HCT116 (cell line): ENCODE measurements around the gene MPV17L. TPM values are rescaled to one million over a fixed set of nuclear protein-coding genes. Genes with fewer than 3 reads are reported as not detected.

Source experiments
- ATAC-seq: fragments of 200-7000 bp; cut with Tn5 transposase; 2 replicates; pipeline ENCODE4 v1.9.1; 2020; ENCODE audit warnings: mild to moderate bottlenecking, moderate library complexity
- BruUV-seq: library from RNA; stranded (reverse); fragments of 400-500 nt; replicated peaks from 2 replicates; lab custom pipeline; 2021; lab: Mats Ljungman, UMichigan
- CTCF ChIA-PET: fragments of 300-600 bp; sonication (Branson Sonifier 250); formaldehyde crosslinking; loops from one replicate; lab custom pipeline; 2021; ENCODE audit warnings: antibody characterized with exemption; lab: Charles Lee
- POLR2A ChIA-PET: fragments of 300-600, 350-600 bp; sonication (Branson Sonifier 250); formaldehyde crosslinking; loops from one replicate; lab custom pipeline; 2021; ENCODE audit warnings: antibody characterized with exemption; lab: Charles Lee
- RAD21 ChIA-PET, 2 experiments: fragments of 300-600 bp; sonication (Branson Sonifier 250); formaldehyde crosslinking; loops; one replicate each; lab custom pipeline; 2023; ENCODE audit warnings: low total read pairs in 2 of 2; ENCODE audit not compliant: uncharacterized antibody in 2 of 2, unreplicated experiment in 2 of 2, low non-redundant PET in 1 of 2; lab: Charles Lee
- DNase-seq: peaks from one replicate; pipeline ENCODE4 v3.0.0-alpha.2; 2010; ENCODE audit warnings: low read depth, low spot score
- H2AFZ ChIP-seq: fragments of 200-600 bp; shearing (Covaris generic), sonication (generic); 2 replicates; pipeline ENCODE4 v1.6.1; 2017; ENCODE audit warnings: low read depth, mixed run types, mixed read lengths, antibody characterized with exemption, low read length; ENCODE audit not compliant: poor library complexity, severe bottlenecking
- H3K27ac ChIP-seq: 2 replicates; pipeline ENCODE4 v1.5.1; 2012; ENCODE audit warnings: low read depth, low read length
- H3K27me3 ChIP-seq: fragments of 200-600 bp; sonication (generic); 2 replicates; pipeline ENCODE4 v1.6.1; 2016; ENCODE audit warnings: mixed run types, low read length, mixed read lengths; ENCODE audit not compliant: insufficient read depth
- H3K36me3 ChIP-seq, 2 experiments: fragments of 200-500 bp in 1 of 2; fragments of 200-600 bp in 1 of 2; sonication (Bioruptor generic) in 1 of 2; sonication (generic) in 1 of 2; 2 replicates each; pipeline versions ENCODE4 v1.5.1 to v1.6.1; 2014 to 2016; ENCODE audit warnings: low read length in 2 of 2, inconsistent platforms in 1 of 2, mixed read lengths in 1 of 2, mixed run types in 1 of 2; ENCODE audit not compliant: insufficient read depth in 2 of 2, control insufficient read depth in 1 of 2
- H3K4me1 ChIP-seq, 2 experiments: fragments of 200-600 bp in 1 of 2; sonication (generic) in 1 of 2; 2 replicates each; pipeline versions ENCODE4 v1.5.1 to v1.6.1; 2012 to 2017; ENCODE audit warnings: low read length in 2 of 2, inconsistent platforms in 1 of 2, mild to moderate bottlenecking in 1 of 2, mixed read lengths in 1 of 2, mixed run types in 1 of 2, moderate library complexity in 1 of 2; ENCODE audit not compliant: insufficient read depth in 2 of 2, control insufficient read depth in 1 of 2
- H3K4me2 ChIP-seq: fragments of 200-600 bp; sonication (generic); 2 replicates; pipeline ENCODE4 v1.6.1; 2017; ENCODE audit warnings: mixed run types, low read length, mixed read lengths
- H3K4me3 ChIP-seq, 2 experiments: fragments of 200-600 bp in 1 of 2; sonication (generic) in 1 of 2; replicated peaks in 1 of 2; 2 replicates each; pipeline ENCODE4 v1.5.1; 2011 to 2016; ENCODE audit warnings: low read length in 2 of 2, control low read depth in 1 of 2, low read depth in 1 of 2, mild to moderate bottlenecking in 1 of 2, mixed read lengths in 1 of 2, mixed run types in 1 of 2
- H3K79me2 ChIP-seq: fragments of 200-600 bp; sonication (generic); 2 replicates; pipeline ENCODE4 v1.6.1; 2017; ENCODE audit warnings: mild to moderate bottlenecking, mixed run types, low read length, moderate library complexity, mixed read lengths; ENCODE audit not compliant: insufficient read depth
- H3K9ac ChIP-seq: fragments of 200-600 bp; sonication (generic); 2 replicates; pipeline ENCODE4 v1.6.1; 2016; ENCODE audit warnings: low read length, mixed read lengths
- H3K9me2 ChIP-seq: fragments of 200-600 bp; sonication (generic), shearing (Covaris generic); 2 replicates; pipeline ENCODE4 v1.6.1; 2017; ENCODE audit warnings: mixed run types, mild to moderate bottlenecking, moderate library complexity; ENCODE audit not compliant: insufficient read depth
- H3K9me3 ChIP-seq, 2 experiments: fragments of 200-500 bp in 1 of 2; fragments of 200-600 bp in 1 of 2; sonication (Bioruptor generic) in 1 of 2; sonication (generic) in 1 of 2; 2 replicates each; pipeline ENCODE4 v1.6.1; 2014 to 2017; ENCODE audit warnings: low read length in 2 of 2, mixed read lengths in 2 of 2, inconsistent platforms in 1 of 2, low read depth in 1 of 2, mild to moderate bottlenecking in 1 of 2, mixed run types in 1 of 2, moderate library complexity in 1 of 2; ENCODE audit not compliant: control insufficient read depth in 1 of 2, insufficient read depth in 1 of 2
- H4K20me1 ChIP-seq: fragments of 200-600 bp; sonication (generic), shearing (Covaris generic); 2 replicates; pipeline ENCODE4 v1.6.1; 2017; ENCODE audit warnings: mixed run types, mild to moderate bottlenecking, moderate library complexity; ENCODE audit not compliant: insufficient read depth
- CBX3 ChIP-seq: IDR thresholded peaks from 2 replicates; pipeline ENCODE4 v1.6.1; 2012; ENCODE audit warnings: low read depth
- CEBPB ChIP-seq: IDR thresholded peaks from 2 replicates; pipeline ENCODE4 v1.6.1; 2012; ENCODE audit warnings: low read depth
- EGR1 ChIP-seq: IDR thresholded peaks from 2 replicates; pipeline ENCODE4 v1.6.1; 2012; ENCODE audit warnings: low read depth
- ELF1 ChIP-seq: IDR thresholded peaks from 2 replicates; pipeline ENCODE4 v1.6.1; 2012; ENCODE audit warnings: low read depth, borderline replicate concordance
- EZH2 ChIP-seq: fragments of 200-600 bp; sonication (generic); IDR thresholded peaks from 2 replicates; pipeline ENCODE4 v1.6.1; 2017; ENCODE audit warnings: antibody characterized with exemption, mixed run types
- EZH2phosphoT487 ChIP-seq: fragments of 200-600 bp; IDR thresholded peaks from 2 replicates; pipeline ENCODE4 v1.6.1; 2018; ENCODE audit warnings: antibody characterized with exemption, borderline replicate concordance
- JUND ChIP-seq: IDR thresholded peaks from 2 replicates; pipeline ENCODE4 v1.6.1; 2012
- POLR2AphosphoS5 ChIP-seq: IDR thresholded peaks from 2 replicates; pipeline ENCODE4 v1.6.1; 2011; ENCODE audit warnings: mild to moderate bottlenecking, low read depth, low read length, moderate library complexity
- SIN3A ChIP-seq: IDR thresholded peaks from 2 replicates; pipeline ENCODE4 v1.6.1; 2012; ENCODE audit warnings: low read depth
- SRF ChIP-seq: IDR thresholded peaks from 2 replicates; pipeline ENCODE4 v1.6.1; 2012; ENCODE audit warnings: low read depth
- TCF7L2 ChIP-seq: IDR thresholded peaks from 2 replicates; pipeline ENCODE4 v1.7.0; 2011; ENCODE audit warnings: borderline replicate concordance, inconsistent platforms; ENCODE audit not compliant: insufficient read depth, insufficient read length; ENCODE audit errors: extremely low read depth
- YY1 ChIP-seq: IDR thresholded peaks from 2 replicates; pipeline ENCODE4 v1.6.1; 2011; ENCODE audit warnings: low read length, low read depth, moderate library complexity, mild to moderate bottlenecking; ENCODE audit not compliant: insufficient replicate concordance; ENCODE audit errors: extremely low read depth
- ZFX ChIP-seq: fragments of 450-650 bp; IDR thresholded peaks from 2 replicates; pipeline ENCODE4 v1.6.1; 2017
- ZNF274 ChIP-seq: fragments of 200-500 bp; sonication (Bioruptor generic); IDR thresholded peaks from 2 replicates; pipeline ENCODE4 v1.6.1; 2014; ENCODE audit warnings: mild to moderate bottlenecking, low read depth, low read length, inconsistent platforms
- intact Hi-C: fragments of 100-400 bp; cut with micrococcal nuclease; formaldehyde crosslinking; loops from 2 replicates; pipeline ENCODE4 v1.10.0; 2022
- total RNA-seq: library from RNA; stranded (reverse); gene quantifications from one replicate; pipeline ENCODE4 v1.2.1, GENCODE V29; 2021; ENCODE audit not compliant: unreplicated experiment
- TF ChIP-seq, protein P1 (sequence below): IDR thresholded peaks from 2 replicates; pipeline ENCODE4 v1.6.1; 2012
- TF ChIP-seq, protein P2 (sequence below): IDR thresholded peaks from 2 replicates; pipeline ENCODE4 v1.6.1; 2011; ENCODE audit warnings: mild to moderate bottlenecking, low read length, moderate library complexity; ENCODE audit not compliant: insufficient replicate concordance; ENCODE audit errors: extremely low read depth
- TF ChIP-seq, protein P3 (sequence below): IDR thresholded peaks from 2 replicates; pipeline ENCODE4 v1.6.1; 2012
- TF ChIP-seq, protein P4 (sequence below): IDR thresholded peaks from 2 replicates; pipeline ENCODE4 v1.6.1; 2012; ENCODE audit warnings: low read depth
- TF ChIP-seq, protein P5 (sequence below), 3 experiments: fragments of 200-600 bp in 1 of 3; sonication (generic) in 1 of 3; IDR thresholded peaks in 2 of 3; conservative IDR thresholded peaks in 1 of 3; 2 replicates each; pipeline ENCODE4 v1.5.1; 2012 to 2017; ENCODE audit warnings: low read depth in 2 of 3, low read length in 2 of 3, antibody characterized with exemption in 1 of 3, borderline replicate concordance in 1 of 3, control low read depth in 1 of 3, mild to moderate bottlenecking in 1 of 3, mixed read lengths in 1 of 3, mixed run types in 1 of 3, moderate library complexity in 1 of 3; ENCODE audit not compliant: insufficient read depth in 1 of 3

Gene MPV17L
- total RNA-seq, 1 experiment from 2014 or later, result not detected

DNA sequence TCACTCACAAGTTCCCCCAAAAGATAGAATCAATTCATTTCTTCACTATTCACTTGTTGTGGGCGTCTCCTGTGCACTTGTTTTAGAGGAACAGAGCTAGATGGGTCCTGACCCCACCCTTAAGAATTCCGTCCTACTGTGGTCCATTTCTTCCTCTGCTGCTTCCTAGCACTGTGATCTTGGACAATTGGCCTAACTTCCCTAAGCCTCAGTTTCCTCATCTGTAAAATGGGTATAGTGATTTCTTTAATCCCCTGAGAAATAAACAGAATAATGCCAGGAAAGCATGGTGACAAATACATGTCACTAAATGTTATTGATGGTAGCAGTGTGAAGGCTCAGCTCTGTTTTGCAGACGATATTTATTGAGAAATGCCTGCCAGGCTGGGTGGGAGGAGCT lies 48.7 kb downstream of the MPV17L start:
- intact Hi-C loops, result no loop called here
- Histone ChIP-seq H4K20me1 (no peaks in the 10 kb centered on the region), H3K9me2 (no peaks in the 10 kb centered on the region), H3K27me3 (no peaks in the 10 kb centered on the region), H2AFZ (no peak overlapping the region), H3K79me2 (peaks cover 15% of the 10 kb centered on the region), H3K27ac (no peak overlapping the region), H3K9me3 (no peaks in the 10 kb centered on the region), H3K36me3 (no peaks in the 10 kb centered on the region; a peak in 1 of 4 replicates), H3K4me2 (no peak overlapping the region), H3K4me1 (peaks cover 19 to 20% of the 10 kb centered on the region in 2 experiments), H3K4me3 (no peak overlapping the region), H3K9ac (no peak overlapping the region)
- BruUV-seq, result no TSS peak
- ChIA-PET POLR2A (no interaction called here), RAD21 (no interaction called here), CTCF (no interaction called here)
- TF ChIP-seq, protein P1, sequence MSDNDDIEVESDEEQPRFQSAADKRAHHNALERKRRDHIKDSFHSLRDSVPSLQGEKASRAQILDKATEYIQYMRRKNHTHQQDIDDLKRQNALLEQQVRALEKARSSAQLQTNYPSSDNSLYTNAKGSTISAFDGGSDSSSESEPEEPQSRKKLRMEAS, result no peak
- TF ChIP-seq, protein P2, sequence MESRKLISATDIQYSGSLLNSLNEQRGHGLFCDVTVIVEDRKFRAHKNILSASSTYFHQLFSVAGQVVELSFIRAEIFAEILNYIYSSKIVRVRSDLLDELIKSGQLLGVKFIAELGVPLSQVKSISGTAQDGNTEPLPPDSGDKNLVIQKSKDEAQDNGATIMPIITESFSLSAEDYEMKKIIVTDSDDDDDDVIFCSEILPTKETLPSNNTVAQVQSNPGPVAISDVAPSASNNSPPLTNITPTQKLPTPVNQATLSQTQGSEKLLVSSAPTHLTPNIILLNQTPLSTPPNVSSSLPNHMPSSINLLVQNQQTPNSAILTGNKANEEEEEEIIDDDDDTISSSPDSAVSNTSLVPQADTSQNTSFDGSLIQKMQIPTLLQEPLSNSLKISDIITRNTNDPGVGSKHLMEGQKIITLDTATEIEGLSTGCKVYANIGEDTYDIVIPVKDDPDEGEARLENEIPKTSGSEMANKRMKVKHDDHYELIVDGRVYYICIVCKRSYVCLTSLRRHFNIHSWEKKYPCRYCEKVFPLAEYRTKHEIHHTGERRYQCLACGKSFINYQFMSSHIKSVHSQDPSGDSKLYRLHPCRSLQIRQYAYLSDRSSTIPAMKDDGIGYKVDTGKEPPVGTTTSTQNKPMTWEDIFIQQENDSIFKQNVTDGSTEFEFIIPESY, result no peak
- no peak for TF ChIP-seq TCF7L2
- no peak for TF ChIP-seq JUND
- TF ChIP-seq EZH2phosphoT487, result no peak
- TF ChIP-seq SIN3A, result no peak
- TF ChIP-seq SRF, result no peak
- TF ChIP-seq EZH2, result no peak
- TF ChIP-seq, protein P3, sequence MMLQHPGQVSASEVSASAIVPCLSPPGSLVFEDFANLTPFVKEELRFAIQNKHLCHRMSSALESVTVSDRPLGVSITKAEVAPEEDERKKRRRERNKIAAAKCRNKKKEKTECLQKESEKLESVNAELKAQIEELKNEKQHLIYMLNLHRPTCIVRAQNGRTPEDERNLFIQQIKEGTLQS, result no peak
- no peak for TF ChIP-seq CBX3
- TF ChIP-seq, protein P4, sequence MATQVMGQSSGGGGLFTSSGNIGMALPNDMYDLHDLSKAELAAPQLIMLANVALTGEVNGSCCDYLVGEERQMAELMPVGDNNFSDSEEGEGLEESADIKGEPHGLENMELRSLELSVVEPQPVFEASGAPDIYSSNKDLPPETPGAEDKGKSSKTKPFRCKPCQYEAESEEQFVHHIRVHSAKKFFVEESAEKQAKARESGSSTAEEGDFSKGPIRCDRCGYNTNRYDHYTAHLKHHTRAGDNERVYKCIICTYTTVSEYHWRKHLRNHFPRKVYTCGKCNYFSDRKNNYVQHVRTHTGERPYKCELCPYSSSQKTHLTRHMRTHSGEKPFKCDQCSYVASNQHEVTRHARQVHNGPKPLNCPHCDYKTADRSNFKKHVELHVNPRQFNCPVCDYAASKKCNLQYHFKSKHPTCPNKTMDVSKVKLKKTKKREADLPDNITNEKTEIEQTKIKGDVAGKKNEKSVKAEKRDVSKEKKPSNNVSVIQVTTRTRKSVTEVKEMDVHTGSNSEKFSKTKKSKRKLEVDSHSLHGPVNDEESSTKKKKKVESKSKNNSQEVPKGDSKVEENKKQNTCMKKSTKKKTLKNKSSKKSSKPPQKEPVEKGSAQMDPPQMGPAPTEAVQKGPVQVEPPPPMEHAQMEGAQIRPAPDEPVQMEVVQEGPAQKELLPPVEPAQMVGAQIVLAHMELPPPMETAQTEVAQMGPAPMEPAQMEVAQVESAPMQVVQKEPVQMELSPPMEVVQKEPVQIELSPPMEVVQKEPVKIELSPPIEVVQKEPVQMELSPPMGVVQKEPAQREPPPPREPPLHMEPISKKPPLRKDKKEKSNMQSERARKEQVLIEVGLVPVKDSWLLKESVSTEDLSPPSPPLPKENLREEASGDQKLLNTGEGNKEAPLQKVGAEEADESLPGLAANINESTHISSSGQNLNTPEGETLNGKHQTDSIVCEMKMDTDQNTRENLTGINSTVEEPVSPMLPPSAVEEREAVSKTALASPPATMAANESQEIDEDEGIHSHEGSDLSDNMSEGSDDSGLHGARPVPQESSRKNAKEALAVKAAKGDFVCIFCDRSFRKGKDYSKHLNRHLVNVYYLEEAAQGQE, result no peak
- TF ChIP-seq ZFX, result no peak
- no peak for TF ChIP-seq CEBPB
- no peak for TF ChIP-seq YY1
- no peak for TF ChIP-seq ZNF274
- TF ChIP-seq EGR1, result no peak
- TF ChIP-seq, protein P5, sequence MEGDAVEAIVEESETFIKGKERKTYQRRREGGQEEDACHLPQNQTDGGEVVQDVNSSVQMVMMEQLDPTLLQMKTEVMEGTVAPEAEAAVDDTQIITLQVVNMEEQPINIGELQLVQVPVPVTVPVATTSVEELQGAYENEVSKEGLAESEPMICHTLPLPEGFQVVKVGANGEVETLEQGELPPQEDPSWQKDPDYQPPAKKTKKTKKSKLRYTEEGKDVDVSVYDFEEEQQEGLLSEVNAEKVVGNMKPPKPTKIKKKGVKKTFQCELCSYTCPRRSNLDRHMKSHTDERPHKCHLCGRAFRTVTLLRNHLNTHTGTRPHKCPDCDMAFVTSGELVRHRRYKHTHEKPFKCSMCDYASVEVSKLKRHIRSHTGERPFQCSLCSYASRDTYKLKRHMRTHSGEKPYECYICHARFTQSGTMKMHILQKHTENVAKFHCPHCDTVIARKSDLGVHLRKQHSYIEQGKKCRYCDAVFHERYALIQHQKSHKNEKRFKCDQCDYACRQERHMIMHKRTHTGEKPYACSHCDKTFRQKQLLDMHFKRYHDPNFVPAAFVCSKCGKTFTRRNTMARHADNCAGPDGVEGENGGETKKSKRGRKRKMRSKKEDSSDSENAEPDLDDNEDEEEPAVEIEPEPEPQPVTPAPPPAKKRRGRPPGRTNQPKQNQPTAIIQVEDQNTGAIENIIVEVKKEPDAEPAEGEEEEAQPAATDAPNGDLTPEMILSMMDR (IDR thresholded peaks at IDR 0.05 in 2 of 3, conservative IDR thresholded peaks at IDR 0.05 in 1 of 3; ENCODE audit: borderline replicate concordance in 1 of 3, insufficient read depth in 1 of 3, low read depth in 2 of 3, low read length in 2 of 3), result no peak
- no peak for TF ChIP-seq POLR2AphosphoS5
- TF ChIP-seq ELF1, result no peak
- DNase-seq, result no peak
- ATAC-seq, result no peak
